OCI-LY3 (cell line): Measurements from ENCODE around the gene TMEM214.

Experiments
- H2AFZ ChIP-seq: fragments of 200-600, 300-600 bp; shearing (Covaris generic); 2 replicates; pipeline ENCODE4 v1.6.0; 2014; ENCODE audit warnings: antibody characterized with exemption, low read depth, low read length
- H3K27ac ChIP-seq: fragments of 200-600, 300-600 bp; sonication (generic); 2 replicates; pipeline ENCODE4 v1.5.1; 2014; ENCODE audit warnings: mild to moderate bottlenecking, low read length, moderate library complexity, mixed read lengths
- H3K27me3 ChIP-seq: fragments of 200-600, 300-600 bp; sonication (generic); 2 replicates; pipeline ENCODE4 v1.6.1; 2014; ENCODE audit warnings: low read depth, low read length, mixed read lengths
- H3K36me3 ChIP-seq: fragments of 200-600, 300-600 bp; sonication (generic); replicated peaks from 2 replicates; pipeline ENCODE3; 2014; ENCODE audit warnings: low read depth, low read length, mixed read lengths
- H3K4me1 ChIP-seq: fragments of 300-600, 200-600 bp; sonication (generic); 2 replicates; pipeline ENCODE4 v1.6.1; 2014; ENCODE audit warnings: low read length, mixed read lengths
- H3K4me2 ChIP-seq: fragments of 200-600, 300-600 bp; sonication (generic); 2 replicates; pipeline ENCODE4 v1.6.1; 2014; ENCODE audit warnings: low read length, mixed read lengths
- H3K4me3 ChIP-seq: fragments of 300-600, 200-600 bp; sonication (generic); 2 replicates; pipeline ENCODE4 v1.5.1; 2014; ENCODE audit warnings: antibody characterized with exemption, mild to moderate bottlenecking, low read length, moderate library complexity
- H3K79me2 ChIP-seq: fragments of 300-600, 200-600 bp; shearing (Covaris generic); 2 replicates; pipeline ENCODE4 v1.6.1; 2014; ENCODE audit warnings: mild to moderate bottlenecking, low read length, mixed read lengths
- H3K9ac ChIP-seq: fragments of 300-600, 200-600 bp; shearing (Covaris generic); 2 replicates; pipeline ENCODE4 v1.6.0; 2014; ENCODE audit warnings: mild to moderate bottlenecking, low read length, moderate library complexity
- H3K9me3 ChIP-seq: fragments of 200-600, 300-600 bp; shearing (Covaris generic); 2 replicates; pipeline ENCODE4 v1.6.1; 2014; ENCODE audit warnings: low read length, mixed read lengths; ENCODE audit not compliant: insufficient read depth
- H4K20me1 ChIP-seq: fragments of 200-600, 300-600 bp; sonication (generic); 2 replicates; pipeline ENCODE4 v1.6.1; 2016; ENCODE audit warnings: low read length, mixed read lengths; ENCODE audit not compliant: insufficient read depth
- CTCF ChIP-seq: fragments of 200-600, 300-600 bp; sonication (generic); IDR thresholded peaks from 2 replicates; pipeline ENCODE4 v1.5.1; 2014; ENCODE audit warnings: antibody characterized with exemption, low read length, low read depth
- EZH2phosphoT487 ChIP-seq: fragments of 200-600 bp; shearing (Covaris generic); IDR thresholded peaks from 2 replicates; pipeline ENCODE4 v1.6.1; 2018; ENCODE audit warnings: antibody characterized with exemption, mixed run types, low read depth

The TMEM214 gene

GRCh38 chr2:27086724-27087593, 54.2 kb downstream of the TMEM214 start, which contains the start of gene KHK:
Gene KHK (plus strand): TSS chr2:27086772. CDS start chr2:27087260, 488 bp downstream.
- Histone ChIP-seq H4K20me1 (no peaks in the 10 kb centered on the region), H2AFZ (peak within 1 kb of the TSS; percentile 28), H3K9me3 (no peaks in the 10 kb centered on the region), H3K4me3 (peak within 1 kb of the TSS; percentile 82), H3K36me3 (no peaks in the 10 kb centered on the region), H3K27me3 (no peaks in the 10 kb centered on the region), H3K9ac (peak within 1 kb of the TSS; percentile 70), H3K27ac (peak within 1 kb of the TSS; percentile 14; the same call in 1 of the 2 replicates), H3K79me2 (no peaks in the 10 kb centered on the region), H3K4me2 (peak within 1 kb of the TSS; percentile 96), H3K4me1 (peaks cover 8% of the 10 kb centered on the region)
- TF ChIP-seq EZH2phosphoT487: no peak
- no peak for TF ChIP-seq CTCF

GRCh38 chr2:27087823-27088410, 55.2 kb downstream of the TMEM214 start:
- TF ChIP-seq EZH2phosphoT487: no peak
- TF ChIP-seq CTCF: no peak
- peak overlapping the region; percentile 84; the same call in 1 of the 2 replicates for H3K4me2 ChIP-seq
- H4K20me1 ChIP-seq: no peaks in the 10 kb centered on the region
- H3K4me3 ChIP-seq: no peak overlapping the region
- H3K36me3 ChIP-seq: no peaks in the 10 kb centered on the region
- no peak overlapping the region for H3K9ac ChIP-seq
- no peak overlapping the region for H3K27ac ChIP-seq
- no peak overlapping the region for H2AFZ ChIP-seq
- H3K79me2 ChIP-seq: no peaks in the 10 kb centered on the region
- H3K27me3 ChIP-seq: no peaks in the 10 kb centered on the region
- H3K4me1 ChIP-seq: peaks cover 8% of the 10 kb centered on the region
- no peaks in the 10 kb centered on the region for H3K9me3 ChIP-seq

- H3K79me2 ChIP-seq: no peaks in the 10 kb centered on the region
- H3K27me3 ChIP-seq: no peaks in the 10 kb centered on the region
- H3K4me3 ChIP-seq: no peak overlapping the region
- H3K9ac ChIP-seq: no peak overlapping the region
- TF ChIP-seq CTCF (no peak), EZH2phosphoT487 (no peak)
- no peaks in the 10 kb centered on the region for H3K36me3 ChIP-seq
- H3K27ac ChIP-seq: no peak overlapping the region
- no peaks in the 10 kb centered on the region for H4K20me1 ChIP-seq
- no peak overlapping the region for H3K4me2 ChIP-seq
- H3K4me1 ChIP-seq: peaks cover 8% of the 10 kb centered on the region
- no peak overlapping the region for H2AFZ ChIP-seq
- H3K9me3 ChIP-seq: no peaks in the 10 kb centered on the region
Measured at GRCh38 chr2:27088634-27089033, 55.9 kb downstream of the TMEM214 start.
